GM23338 (cell line): ENCODE data around the gene CFDP1. TPM values are rescaled to one million over a fixed set of nuclear protein-coding genes. Genes with fewer than 3 reads are reported as not detected.

Source experiments
- ATAC-seq: fragments of 200-7000 bp; cut with Tn5 transposase; 3 replicates; pipeline ENCODE4 v1.9.1; 2020
- DNase-seq: peaks from one replicate; pipeline ENCODE4 v3.0.0-alpha.2; 2015; ENCODE audit warnings: low spot score
- H2AFZ ChIP-seq: fragments of 200-600 bp; sonication (generic); 2 replicates; pipeline ENCODE4 v1.8.0; 2016; ENCODE audit warnings: antibody characterized with exemption, mild to moderate bottlenecking, moderate library complexity
- H3F3A ChIP-seq: fragments of 200-600 bp; sonication (generic); replicated peaks from 2 replicates; pipeline ENCODE4 v1.8.0; 2017; ENCODE audit warnings: antibody characterized with exemption, mixed run types, low read depth
- H3K27ac ChIP-seq: fragments of 200-600 bp; sonication (generic); 2 replicates; pipeline ENCODE4 v1.6.1; 2016; ENCODE audit warnings: low read depth
- H3K27me3 ChIP-seq: fragments of 200-600 bp; sonication (generic); 2 replicates; pipeline ENCODE4 v1.8.0; 2016; ENCODE audit warnings: mild to moderate bottlenecking, mixed run types, moderate library complexity; ENCODE audit not compliant: insufficient read depth
- H3K36me3 ChIP-seq: fragments of 200-600 bp; sonication (generic); 2 replicates; pipeline ENCODE4 v1.8.0; 2016; ENCODE audit warnings: mild to moderate bottlenecking; ENCODE audit not compliant: insufficient read depth
- H3K4me1 ChIP-seq: fragments of 200-600 bp; sonication (generic); 2 replicates; pipeline ENCODE4 v1.8.0; 2016; ENCODE audit warnings: mild to moderate bottlenecking, moderate library complexity; ENCODE audit not compliant: insufficient read depth
- H3K4me2 ChIP-seq: fragments of 200-600 bp; sonication (generic); 2 replicates; pipeline ENCODE4 v1.7.1; 2017; ENCODE audit warnings: mixed run types
- H3K4me3 ChIP-seq: fragments of 200-600 bp; sonication (generic); 2 replicates; pipeline ENCODE4 v1.6.1; 2016; ENCODE audit warnings: mixed run types
- H3K79me2 ChIP-seq: fragments of 200-600 bp; sonication (generic); replicated peaks from 2 replicates; pipeline ENCODE4 v1.8.0; 2017; ENCODE audit warnings: mild to moderate bottlenecking; ENCODE audit not compliant: insufficient read depth
- H3K9me2 ChIP-seq: fragments of 200-600 bp; sonication (generic); 2 replicates; pipeline ENCODE4 v1.8.0; 2017; ENCODE audit not compliant: insufficient read depth
- H4K20me1 ChIP-seq: fragments of 200-600 bp; sonication (generic); replicated peaks from 2 replicates; pipeline ENCODE4 v1.8.0; 2017; ENCODE audit warnings: mild to moderate bottlenecking; ENCODE audit not compliant: insufficient read depth
- H3K27ac Mint-ChIP-seq: 2 replicates; pipeline ENCODE4 v1.8.0; 2020; ENCODE audit warnings: inconsistent platforms, mild to moderate bottlenecking, moderate library complexity, mixed read lengths
- H3K27me3 Mint-ChIP-seq: 3 replicates; pipeline ENCODE4 v1.8.0; 2022; ENCODE audit warnings: low read depth, mild to moderate bottlenecking, moderate library complexity, mixed read lengths, inconsistent platforms; ENCODE audit not compliant: insufficient read depth, poor library complexity
- H3K36me3 Mint-ChIP-seq: 3 replicates; pipeline ENCODE4 v1.8.0; 2021; ENCODE audit warnings: low read depth, mild to moderate bottlenecking, inconsistent platforms, moderate library complexity, mixed read lengths
- H3K4me1 Mint-ChIP-seq: 3 replicates; pipeline ENCODE4 v1.8.0; 2020; ENCODE audit warnings: mild to moderate bottlenecking, inconsistent platforms, mixed read lengths
- H3K4me3 Mint-ChIP-seq: 3 replicates; pipeline ENCODE4 v1.8.0; 2021; ENCODE audit warnings: moderate library complexity, mild to moderate bottlenecking, inconsistent platforms, mixed read lengths
- H3K9me3 Mint-ChIP-seq: 3 replicates; pipeline ENCODE4 v1.8.0; 2020; ENCODE audit warnings: moderate library complexity, mild to moderate bottlenecking, inconsistent platforms, mixed read lengths
- CREB1 ChIP-seq: fragments of 250-450 bp; sonication (Bioruptor Pico); IDR thresholded peaks from 2 replicates; pipeline ENCODE4 v1.5.0; 2020; ENCODE audit warnings: low read depth, mild to moderate bottlenecking, moderate library complexity
- CTCF ChIP-seq, 2 experiments: fragments of 200-600 bp in 1 of 2; sonication (generic) in 1 of 2; conservative IDR thresholded peaks; 2 replicates each; pipeline versions ENCODE4 v1.5.1 to v1.6.1; 2016 to 2017; ENCODE audit warnings: antibody characterized with exemption in 2 of 2, low read depth in 2 of 2, mild to moderate bottlenecking in 2 of 2, moderate library complexity in 1 of 2
- ETS1 ChIP-seq: IDR thresholded peaks from 2 replicates; pipeline ENCODE4 v1.6.1; 2016; ENCODE audit warnings: antibody characterized with exemption
- EZH2 ChIP-seq: fragments of 200-600 bp; sonication (generic); IDR thresholded peaks from one replicate; pipeline ENCODE4 v1.8.0; 2017; ENCODE audit warnings: antibody characterized with exemption, mild to moderate bottlenecking, low read depth; ENCODE audit not compliant: unreplicated experiment
- EZH2phosphoT487 ChIP-seq: fragments of 200-600 bp; sonication (generic); IDR thresholded peaks from one replicate; pipeline ENCODE4 v1.8.1; 2018; ENCODE audit warnings: antibody characterized with exemption; ENCODE audit not compliant: unreplicated experiment
- JUNB ChIP-seq: IDR thresholded peaks from one replicate; pipeline ENCODE4 v1.6.1; 2016; ENCODE audit warnings: antibody characterized with exemption; ENCODE audit not compliant: unreplicated experiment
- NANOG ChIP-seq: IDR thresholded peaks from 2 replicates; pipeline ENCODE4 v1.6.1; 2016; ENCODE audit warnings: antibody characterized with exemption, borderline replicate concordance
- POLR2AphosphoS5 ChIP-seq: IDR thresholded peaks from 2 replicates; pipeline ENCODE4 v1.6.1; 2016; ENCODE audit warnings: antibody characterized with exemption, low read depth
- REST ChIP-seq: IDR thresholded peaks from one replicate; pipeline ENCODE4 v1.6.1; 2018; ENCODE audit warnings: antibody characterized with exemption; ENCODE audit not compliant: unreplicated experiment
- STAT1 ChIP-seq: IDR thresholded peaks from one replicate; pipeline ENCODE4 v1.6.1; 2016; ENCODE audit warnings: antibody characterized with exemption; ENCODE audit not compliant: unreplicated experiment
- ZNF114 ChIP-seq: fragments of 250-450 bp; sonication (Bioruptor Pico); IDR thresholded peaks from 2 replicates; pipeline ENCODE4 v1.5.0; 2020; ENCODE audit warnings: mild to moderate bottlenecking, moderate library complexity
- ZNF331 ChIP-seq: fragments of 250-450 bp; sonication (Bioruptor Pico); IDR thresholded peaks from 2 replicates; pipeline ENCODE4 v1.5.0; 2020; ENCODE audit warnings: low read depth, mild to moderate bottlenecking, moderate library complexity
- ZNF462 ChIP-seq: fragments of 250-450 bp; sonication (Bioruptor Pico); IDR thresholded peaks from 2 replicates; pipeline ENCODE4 v1.5.0; 2020; ENCODE audit warnings: mild to moderate bottlenecking, moderate library complexity
- polyA plus RNA-seq: library from polyadenylated mRNA; unstranded; fragments of >200 nt; fragmentation: Nextera tagmentation; extraction: Ambion mirVana; gene quantifications from 2 replicates; pipeline ENCODE4 v1.2.1, GENCODE V29; 2016
- total RNA-seq: library from RNA; depleted of rRNA; stranded (reverse); fragments of >200 nt; shearing (Covaris generic); gene quantifications from 2 replicates; pipeline ENCODE4 v1.2.3, GENCODE V29; 2014

Gene CFDP1
- total and polyA plus RNA-seq, 2 experiments from 2014 or later, result 89.9 to 224 TPM

GRCh38 chr16:75423723-75424104, 9.6 kb downstream of the CFDP1 start:
- Histone ChIP-seq H3K27ac (peak overlapping the region; percentile 65; the same call in 1 of the 2 replicates), H3K9me2 (no peaks in the 10 kb centered on the region), H3K36me3 (no peaks in the 10 kb centered on the region), H3K4me2 (no peak overlapping the region), H3K4me1 (peaks cover 31% of the 10 kb centered on the region), H3K4me3 (no peak overlapping the region), H2AFZ (no peak overlapping the region), H4K20me1 (peaks cover 37% of the 10 kb centered on the region), H3K79me2 (peaks cover 99% of the 10 kb centered on the region), H3F3A (no peaks in the 10 kb centered on the region; the same call in 1 of the 2 replicates), H3K27me3 (no peaks in the 10 kb centered on the region)
- Mint-ChIP-seq H3K27me3 (peaks cover 4% of the 10 kb centered on the region), H3K4me1 (peaks cover 37% of the 10 kb centered on the region), H3K4me3 (no peak overlapping the region; the same call in 2 of the 3 replicates), H3K27ac (no peak overlapping the region; the same call in 1 of the 2 replicates), H3K36me3 (peaks cover 3% of the 10 kb centered on the region; the same call in 1 of the 3 replicates), H3K9me3 (no peaks in the 10 kb centered on the region)
- no peak for TF ChIP-seq POLR2AphosphoS5
- TF ChIP-seq ZNF114 (CRISPR knock-in tag), result no peak
- no peak for TF ChIP-seq EZH2phosphoT487
- no peak for TF ChIP-seq ZNF331 (CRISPR knock-in tag)
- no peak for TF ChIP-seq JUNB
- no peak for TF ChIP-seq STAT1
- TF ChIP-seq ETS1, result no peak
- TF ChIP-seq CTCF (conservative IDR thresholded peaks at IDR 0.05; ENCODE audit: low read depth in 2 of 2), result no peak
- no peak for TF ChIP-seq EZH2
- TF ChIP-seq REST, result no peak
- no peak for TF ChIP-seq CREB1 (CRISPR knock-in tag)
- no peak for TF ChIP-seq ZNF462 (CRISPR knock-in tag)
- no peak for TF ChIP-seq NANOG
- DNase-seq, result no peak
- ATAC-seq, result no peak
